EL (cell line): ENCODE data around the gene SCUBE1.

Experiments
- DNase-seq: peaks from one replicate; pipeline ENCODE4 v3.0.0-alpha.2; 2016

The SCUBE1 gene

DNA sequence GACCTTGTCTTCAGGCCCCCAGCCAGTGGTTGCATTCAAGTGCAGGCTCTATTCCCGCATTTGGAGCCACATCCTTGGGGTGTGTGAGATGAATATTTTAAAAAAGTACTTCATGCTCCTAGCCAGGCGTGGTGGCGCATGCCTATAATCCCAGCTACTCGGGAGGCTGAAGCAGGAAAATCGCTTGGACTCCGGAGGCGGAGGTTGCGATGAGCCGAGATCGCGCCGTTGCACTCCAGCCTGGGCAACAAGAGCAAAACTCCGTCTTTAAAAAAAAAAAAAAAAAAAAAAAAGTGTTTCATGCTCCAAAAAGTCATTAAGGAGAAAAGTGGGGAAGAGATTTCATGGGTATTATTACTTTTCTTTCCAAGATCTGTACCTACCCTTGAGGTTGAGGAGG is 18.0 kb downstream of the SCUBE1 start:
- no peak for DNase-seq

DNA sequence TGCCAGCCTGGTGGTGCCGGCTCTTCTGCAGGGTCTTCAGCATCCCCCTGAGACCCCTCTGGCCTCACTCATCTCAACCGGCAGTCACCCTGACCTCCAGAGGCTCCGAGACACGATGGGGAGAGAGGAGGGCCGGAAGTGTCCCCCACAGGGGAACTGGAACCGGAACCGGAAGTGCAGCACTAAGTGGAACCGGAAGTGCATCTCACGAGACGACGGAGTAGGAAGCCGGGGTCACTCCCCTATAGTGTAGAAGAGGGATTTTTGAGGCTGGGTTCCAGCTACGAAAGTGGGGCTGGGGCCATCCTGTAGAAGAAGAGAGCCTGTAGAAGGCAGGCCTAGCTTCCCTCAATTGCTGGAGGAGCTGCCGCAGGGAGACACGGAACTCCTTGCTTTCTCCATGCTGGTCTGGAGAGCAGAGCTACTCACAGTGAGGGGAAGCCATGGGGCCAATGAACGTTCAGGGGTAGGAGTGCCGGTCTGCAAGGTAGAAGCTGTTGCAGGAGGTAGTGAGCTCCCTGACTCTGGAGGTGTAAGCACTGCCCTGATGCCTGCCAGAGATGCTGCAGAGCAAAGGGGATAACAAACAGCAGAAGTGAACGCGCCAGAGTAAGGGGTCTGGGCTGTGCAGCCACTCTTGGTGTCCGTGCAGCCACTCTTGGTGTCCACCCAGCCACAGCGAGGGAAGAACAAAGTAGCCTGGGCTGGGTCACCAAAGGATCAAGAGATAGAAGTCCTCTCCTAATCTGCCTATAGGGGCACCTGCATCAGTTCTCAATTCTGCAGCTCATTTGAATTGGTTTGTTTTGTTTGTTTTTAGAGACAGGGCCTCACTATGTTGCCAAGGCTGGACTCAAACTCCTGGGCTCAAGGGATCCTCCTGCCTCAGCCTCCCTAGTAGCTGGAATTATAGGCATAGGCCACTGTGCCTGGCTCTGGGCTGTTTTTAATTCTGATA is 21.9 kb downstream of the SCUBE1 start:
- no peak for DNase-seq

DNA sequence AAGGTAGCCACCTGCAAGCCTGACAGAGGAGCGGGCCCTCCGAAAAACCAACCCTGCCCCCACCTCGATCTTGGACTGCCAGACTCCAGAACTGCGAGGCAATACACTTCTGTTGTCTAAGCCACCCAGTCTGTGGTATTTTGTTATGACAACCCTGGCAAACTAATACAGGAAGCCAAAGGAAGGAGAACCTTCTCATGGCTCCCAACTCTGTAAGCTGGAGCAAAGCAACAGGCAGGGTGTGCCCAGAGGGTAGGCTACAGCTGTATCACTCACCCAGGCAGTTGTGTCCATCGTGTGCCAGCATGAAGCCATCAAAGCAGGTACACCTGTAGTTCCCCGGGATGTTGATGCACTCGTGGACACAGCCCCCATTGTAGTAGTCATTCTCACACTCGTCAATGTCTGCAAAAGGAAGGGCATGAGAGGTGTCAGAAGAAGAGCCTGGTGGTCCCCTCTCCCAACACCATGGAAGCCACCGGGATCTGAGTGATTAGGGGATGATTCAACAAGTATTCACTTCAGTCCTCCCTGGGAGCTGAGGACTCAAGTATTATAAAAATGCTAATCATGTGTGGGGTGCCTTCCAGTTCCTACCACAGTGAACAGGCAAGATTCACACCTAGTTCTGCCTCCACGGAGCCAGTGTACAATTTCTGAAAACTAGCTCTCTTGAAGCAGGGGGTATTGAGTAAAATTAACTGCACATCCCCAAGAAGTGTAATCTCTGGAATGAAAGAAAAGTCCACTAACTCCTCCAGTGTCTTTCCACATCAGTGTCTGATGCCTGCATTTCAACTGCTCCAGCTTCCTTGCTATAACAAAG is 23.3 kb downstream of the SCUBE1 start:
- DNase-seq, result peak; percentile 9

DNA sequence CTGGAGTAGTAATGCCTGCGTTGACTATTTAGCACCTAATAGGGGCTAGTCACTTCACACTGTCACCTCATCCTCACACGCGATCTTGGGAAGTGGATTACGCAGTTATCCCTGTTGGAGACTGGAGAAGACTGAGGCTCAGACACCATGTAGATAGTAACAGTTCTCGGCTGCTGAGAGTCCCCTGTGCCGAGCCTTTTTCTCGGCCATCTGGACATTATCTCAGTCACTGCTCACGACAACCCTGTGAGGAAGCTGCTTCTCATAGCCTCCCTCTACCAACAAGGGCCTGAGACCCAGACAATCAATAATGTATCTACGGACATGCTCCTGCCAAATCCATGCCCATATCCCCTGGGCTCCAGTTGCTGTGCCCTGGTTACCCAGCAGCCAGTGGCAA is 25.9 kb downstream of the SCUBE1 start:
- DNase-seq, result no peak

DNA sequence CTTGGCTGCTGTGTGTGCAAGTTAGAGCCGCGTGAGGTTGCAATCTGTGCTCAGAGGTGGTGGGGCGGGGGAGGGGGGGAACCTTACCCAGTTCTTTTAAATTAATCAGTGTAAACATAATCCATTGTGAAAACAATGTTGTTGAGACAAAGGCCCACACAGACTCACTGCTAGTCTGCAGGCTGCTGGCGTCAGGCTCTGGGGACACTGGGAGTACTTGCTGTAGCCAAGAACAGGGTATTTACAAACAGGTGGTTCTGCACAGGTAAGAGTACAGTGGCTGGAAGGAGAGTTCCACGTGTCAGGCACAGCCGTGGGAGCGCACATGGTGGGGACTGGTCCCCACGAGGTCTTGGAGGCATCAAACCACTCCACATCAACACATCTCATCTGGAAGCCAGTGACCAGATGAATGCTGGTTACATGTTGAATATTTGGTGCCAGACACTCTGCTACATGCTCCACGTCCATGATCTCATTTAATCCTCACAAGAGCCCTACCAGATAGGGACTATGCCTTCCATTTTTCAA is 27.4 kb downstream of the SCUBE1 start:
- DNase-seq, result no peak

DNA sequence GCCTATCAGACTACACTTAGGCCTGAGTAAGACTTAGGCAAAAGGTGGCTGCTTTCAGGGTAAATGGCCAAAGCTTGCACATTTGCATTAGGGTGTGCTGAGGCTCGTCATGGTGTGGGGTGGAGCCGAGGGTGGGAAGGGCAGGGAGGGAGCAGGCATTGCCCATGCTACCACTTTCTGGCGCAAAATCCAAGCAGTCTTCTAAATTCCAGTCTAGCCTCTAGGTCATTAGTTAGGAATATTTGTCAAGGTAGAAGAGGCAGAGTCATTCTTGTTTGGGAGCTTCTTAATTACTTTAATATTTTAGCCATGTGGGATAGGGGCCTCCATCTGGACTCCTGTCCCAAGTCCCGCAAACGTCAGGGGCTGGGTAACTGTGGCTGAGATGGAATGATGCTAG is 28.6 kb downstream of the SCUBE1 start:
- DNase-seq, result no peak

DNA sequence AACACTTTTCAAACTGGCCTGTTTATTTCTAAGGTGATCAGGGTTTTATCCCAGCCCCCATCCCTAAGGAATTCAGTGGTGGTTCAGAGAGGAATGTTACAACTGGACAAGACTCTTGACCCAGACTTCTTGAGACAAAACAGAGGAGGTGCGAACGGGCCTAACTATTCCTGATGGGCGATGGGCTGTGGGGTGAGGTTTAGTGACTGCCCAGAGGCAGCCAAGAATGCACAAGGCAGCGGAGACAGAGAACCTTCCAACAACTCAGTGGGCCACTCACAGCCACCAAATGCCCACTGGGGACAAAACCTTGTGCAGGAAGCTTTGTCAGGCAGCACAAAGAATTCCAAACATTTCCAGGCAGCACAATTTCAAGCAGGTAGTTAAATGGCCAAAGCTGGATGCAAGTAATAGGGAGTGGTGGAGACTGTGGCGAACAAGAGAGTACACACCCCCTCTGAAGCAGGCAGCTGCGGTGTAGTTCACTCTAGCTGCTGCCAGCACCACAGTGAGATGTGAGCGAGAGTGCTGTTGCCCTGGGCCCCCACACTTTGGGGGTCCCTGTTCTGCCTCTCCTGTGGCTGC is 29.2 kb downstream of the SCUBE1 start:
- no peak for DNase-seq

DNA sequence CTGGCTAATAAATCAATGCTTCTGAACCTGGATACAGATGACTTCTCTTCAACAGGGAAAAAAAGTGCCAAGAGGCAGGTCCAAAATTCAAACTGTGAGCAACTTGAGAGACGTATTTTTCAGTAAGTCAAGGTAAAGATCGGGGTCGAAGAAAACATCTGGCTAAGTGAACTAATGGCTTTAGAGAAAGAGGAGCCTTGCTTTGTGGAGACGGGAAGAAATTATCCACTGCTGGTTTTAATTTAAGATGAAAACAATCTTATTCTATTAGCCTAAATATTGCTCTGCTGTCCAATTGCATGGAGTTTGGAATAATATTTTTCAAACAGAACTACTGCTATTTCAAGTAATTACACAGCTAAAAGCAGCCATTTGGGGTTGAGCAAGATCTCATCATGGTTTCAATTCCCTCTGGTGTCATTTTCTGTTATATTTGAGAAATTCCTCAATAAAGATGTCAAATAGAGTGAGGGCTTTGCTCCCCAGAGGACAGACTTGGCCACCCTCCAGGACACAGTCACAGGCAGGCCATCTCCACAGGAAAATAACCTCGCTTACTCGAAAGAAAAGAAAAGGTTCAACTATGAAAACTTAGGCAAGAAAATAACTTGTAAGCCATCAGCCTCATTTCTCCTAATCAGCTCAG is 29.8 kb downstream of the SCUBE1 start:
- DNase-seq, result no peak

DNA sequence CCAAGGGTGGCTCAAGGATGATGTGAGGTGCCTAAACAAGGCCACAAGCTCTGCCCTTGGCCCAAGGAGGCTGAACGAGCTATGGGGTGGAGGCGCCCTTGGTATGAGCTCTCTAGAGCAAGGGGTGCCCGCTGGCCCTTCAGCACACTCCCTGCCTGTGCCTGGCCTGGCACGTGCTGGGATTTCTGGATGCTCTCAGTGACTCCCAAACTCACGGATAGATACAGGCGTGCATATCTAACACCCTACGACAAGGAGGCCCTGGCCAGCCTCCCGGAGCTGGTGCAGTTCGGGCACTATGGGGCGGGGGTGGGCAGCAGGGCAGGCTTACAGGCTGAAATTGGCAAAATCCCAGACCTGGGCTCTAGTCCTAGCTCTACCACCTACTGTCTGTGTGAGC is 30.6 kb downstream of the SCUBE1 start:
- DNase-seq, result no peak

DNA sequence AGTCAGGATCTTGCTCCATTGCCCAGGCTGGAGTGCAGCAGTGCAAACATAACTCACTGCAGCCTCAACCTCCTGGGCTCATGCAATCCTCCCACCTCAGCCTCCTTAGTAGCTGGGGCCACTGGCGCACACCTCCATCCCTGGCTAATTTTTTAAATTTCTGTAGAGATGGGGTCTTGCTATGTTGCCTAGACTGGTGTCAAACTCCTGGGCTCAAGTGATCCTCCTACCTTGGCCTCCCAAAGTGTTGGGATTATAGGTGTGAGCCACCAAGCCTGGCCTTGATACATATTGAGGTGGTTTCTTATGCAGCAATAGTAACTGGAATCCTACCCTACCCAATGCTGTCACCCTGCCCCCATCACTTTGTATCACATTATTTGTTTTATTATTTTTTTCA is 32.4 kb downstream of the SCUBE1 start:
- DNase-seq, result no peak

DNA sequence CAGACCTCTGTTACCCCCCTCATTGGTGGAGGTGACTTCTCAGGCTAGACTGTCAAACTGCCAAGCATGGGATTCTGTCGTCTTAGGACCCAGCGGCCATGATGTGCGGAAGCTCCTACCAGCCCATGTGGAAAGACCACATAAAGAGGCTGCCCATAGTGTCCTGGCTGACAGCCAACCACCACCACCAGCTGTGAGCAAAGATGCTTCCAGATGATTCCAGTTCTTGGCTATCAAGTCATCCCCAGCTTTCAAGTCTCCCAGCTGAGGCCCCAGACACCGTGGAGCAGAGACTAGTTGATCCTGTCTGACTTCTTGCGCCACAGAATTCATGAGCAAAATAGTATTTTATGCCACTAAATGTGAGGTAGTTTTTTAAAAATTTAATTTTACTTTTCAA is 32.9 kb downstream of the SCUBE1 start:
- no peak for DNase-seq

DNA sequence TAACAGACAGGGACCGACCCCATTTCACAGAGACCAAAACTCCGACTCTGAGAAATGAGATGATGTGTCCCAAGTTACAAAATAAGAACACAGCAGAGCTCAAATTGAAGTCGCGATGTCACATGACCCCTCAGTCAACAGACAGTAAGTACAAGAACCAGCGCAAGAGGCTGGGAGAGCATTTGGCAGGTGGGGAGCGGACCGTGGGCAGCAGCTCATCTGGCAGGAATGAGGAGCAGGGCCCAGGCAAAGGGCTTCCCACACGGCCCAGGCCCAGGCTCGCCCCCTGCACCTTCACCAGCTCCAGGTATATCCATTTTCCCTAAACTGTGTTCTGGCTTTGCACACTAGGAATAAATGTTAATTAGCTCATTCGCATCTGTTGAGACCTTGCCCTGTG is 34.3 kb downstream of the SCUBE1 start:
- DNase-seq, result no peak

DNA sequence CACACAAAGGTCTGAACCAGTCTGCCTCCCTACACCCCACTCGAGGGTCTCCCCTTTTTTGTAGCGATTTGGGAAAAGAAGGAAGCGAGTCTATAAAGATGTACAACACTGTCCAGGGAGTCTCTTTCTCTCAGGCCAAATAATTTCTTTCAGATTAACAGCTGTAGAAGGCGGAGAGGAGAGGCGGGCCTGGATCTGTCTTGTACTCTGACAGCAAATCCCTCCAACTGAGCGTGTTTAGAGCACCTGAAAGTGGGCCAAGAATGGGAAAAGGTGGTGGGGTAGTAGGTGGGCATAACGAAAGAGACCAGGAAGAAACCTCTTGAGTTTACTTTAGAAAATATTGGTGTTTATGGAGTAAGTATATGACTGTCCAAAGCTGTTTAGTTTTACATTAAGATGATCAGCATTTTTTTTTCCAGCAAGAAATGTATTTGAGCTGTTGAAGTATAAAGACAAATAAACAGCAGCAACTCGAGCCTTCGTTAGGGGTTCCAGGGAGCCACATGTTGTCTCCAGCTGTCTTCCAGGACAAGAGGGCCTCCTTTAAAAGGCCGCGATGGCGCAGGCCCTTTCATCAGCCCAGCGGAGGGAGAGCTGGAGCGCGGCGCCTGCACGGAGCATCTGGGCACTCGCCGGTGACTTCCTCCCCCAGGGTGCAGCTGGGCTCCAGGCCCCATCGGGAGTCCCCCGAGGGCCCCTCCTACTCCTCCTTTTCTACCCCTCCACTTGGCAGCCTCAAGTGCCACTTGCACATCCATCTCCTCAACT is 34.9 kb downstream of the SCUBE1 start:
- no peak for DNase-seq

DNA sequence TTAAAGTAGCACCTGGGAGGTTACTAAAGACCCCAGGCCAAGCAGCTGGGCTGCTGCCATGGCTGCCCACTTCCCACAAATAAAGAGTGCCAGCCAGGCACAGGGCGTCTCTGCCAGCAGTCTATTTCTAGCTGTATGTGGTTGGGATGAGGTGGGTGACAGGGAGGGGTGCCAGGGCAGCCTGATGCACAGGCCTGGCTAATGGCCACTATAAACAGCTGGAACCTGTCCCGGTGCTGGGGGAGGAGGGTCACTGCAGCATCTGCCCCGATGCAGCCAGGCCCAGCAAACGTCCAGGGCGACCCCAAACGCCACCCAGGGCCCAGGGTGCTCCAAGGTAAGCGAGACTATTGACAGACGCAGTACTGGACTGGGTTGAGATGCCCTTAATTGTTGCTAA is 37.4 kb downstream of the SCUBE1 start:
- no peak for DNase-seq

DNA sequence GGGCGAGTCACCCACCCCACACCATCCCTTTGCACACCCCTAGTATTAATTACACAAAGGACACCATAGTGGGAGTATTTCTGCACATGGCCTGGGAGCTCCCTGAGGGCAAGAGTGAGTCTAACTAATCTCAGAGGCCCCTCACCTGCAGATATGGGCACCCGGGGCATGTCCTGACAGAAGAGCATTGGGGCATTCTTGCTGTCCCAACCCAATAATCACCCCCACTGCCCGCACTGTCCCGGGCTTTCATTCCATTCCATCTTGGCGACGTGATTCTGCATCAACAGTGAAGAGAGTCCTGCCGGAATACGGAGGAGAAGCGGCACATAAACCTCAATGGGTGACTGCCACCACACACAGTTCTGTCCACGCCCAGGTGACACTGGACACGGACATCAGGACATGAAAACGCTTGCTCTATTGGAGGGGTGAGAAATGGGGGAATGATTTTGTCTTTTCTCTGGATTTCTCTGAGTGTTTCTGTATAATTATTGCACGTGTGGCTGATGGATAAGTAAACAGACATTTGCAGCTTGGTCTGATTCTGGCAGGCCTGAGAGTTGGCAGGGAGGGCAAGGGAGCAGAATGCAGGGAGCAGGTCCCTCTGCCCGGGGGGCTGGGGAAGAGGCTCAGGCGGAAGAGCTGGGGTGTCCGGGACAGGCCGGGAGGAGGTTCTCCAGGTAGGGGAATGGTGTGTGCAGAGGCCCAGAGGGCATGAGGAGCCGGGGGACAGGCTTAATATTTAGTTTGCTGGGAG is 38.2 kb downstream of the SCUBE1 start:
- DNase-seq, result no peak

DNA sequence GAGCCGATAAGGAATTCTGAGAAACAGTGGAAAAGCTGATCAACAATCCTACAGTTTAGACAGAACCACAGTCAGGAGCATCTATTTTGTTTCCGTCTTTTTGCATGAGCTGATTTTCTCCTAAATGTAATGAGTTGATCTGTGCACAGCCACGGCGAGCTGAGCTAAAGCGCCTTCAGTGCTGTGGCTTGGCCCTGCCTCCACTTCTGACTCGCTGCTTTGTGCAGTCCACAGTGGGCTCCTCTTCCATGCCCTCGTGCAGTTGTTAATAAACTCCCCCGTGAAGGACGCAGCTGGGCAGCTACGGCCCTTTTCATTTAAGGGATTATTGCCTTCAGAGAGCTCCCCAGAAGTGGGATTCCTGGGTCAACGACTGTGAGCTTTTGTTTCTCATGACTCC is 39.4 kb downstream of the SCUBE1 start:
- no peak for DNase-seq

DNA sequence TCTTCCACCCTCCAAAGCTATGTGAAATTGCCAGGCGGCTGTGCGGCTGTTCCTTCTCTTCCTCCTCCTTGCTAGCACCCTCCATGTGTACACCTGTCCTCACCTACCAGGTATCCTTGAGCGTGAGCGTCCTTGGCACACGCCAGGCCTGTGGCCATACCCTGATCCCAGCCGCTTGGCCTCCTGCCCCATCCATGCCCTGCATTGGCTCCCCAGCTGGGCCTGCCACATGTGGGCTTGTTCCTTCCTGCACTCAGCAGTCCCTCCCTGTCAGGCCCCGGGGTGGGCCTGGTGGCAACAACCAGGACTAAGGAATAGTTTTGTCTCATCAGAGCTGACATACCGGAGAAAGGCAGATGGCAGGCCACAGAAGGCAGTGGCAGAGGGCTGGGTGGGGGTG is 40.0 kb downstream of the SCUBE1 start:
- DNase-seq, result no peak

DNA sequence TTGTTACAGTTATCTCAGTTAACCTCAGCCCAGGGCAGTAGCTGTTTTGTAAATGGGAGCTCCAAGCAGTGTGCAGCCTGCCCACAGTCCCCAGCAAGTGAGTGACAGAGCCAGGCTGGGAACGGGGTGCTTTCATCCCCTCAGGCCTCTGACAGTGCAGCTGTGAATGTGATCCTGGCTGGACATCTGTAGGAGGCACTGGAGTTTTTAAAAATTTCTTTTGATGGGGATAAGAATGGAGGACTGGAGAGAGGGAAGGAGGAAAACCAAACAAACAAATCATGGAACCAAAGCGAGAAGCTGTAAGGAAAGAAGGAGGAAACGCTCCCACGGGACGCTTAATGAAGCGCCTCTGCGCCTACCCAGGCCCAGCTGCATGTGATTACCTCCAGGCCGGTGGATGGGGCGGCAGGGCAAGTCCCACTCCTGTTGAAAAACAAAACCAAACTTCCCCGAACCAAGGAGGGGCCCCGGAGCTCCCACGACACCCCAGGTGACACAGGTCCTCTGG is 40.6 kb downstream of the SCUBE1 start:
- no peak for DNase-seq

DNA sequence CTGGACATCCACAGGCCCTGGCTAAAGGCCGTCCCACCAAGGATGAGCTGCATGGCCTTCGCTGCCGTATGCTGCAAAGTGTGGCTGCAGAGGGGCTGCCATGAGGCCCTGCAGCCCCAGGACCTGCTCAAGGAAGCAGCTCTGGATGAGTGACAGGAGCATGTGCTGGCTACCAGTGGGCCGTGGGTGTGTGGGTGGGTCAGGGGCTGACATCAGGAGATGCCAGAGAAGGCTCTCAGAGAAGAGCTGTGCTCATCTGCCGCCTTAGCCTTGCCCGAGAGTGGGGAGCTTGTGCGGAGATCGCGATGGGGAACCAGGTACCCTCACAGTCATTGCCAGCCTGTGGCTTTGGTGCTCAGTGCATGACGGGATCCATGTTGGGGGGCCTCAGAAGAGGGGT is 41.3 kb downstream of the SCUBE1 start:
- no peak for DNase-seq

DNA sequence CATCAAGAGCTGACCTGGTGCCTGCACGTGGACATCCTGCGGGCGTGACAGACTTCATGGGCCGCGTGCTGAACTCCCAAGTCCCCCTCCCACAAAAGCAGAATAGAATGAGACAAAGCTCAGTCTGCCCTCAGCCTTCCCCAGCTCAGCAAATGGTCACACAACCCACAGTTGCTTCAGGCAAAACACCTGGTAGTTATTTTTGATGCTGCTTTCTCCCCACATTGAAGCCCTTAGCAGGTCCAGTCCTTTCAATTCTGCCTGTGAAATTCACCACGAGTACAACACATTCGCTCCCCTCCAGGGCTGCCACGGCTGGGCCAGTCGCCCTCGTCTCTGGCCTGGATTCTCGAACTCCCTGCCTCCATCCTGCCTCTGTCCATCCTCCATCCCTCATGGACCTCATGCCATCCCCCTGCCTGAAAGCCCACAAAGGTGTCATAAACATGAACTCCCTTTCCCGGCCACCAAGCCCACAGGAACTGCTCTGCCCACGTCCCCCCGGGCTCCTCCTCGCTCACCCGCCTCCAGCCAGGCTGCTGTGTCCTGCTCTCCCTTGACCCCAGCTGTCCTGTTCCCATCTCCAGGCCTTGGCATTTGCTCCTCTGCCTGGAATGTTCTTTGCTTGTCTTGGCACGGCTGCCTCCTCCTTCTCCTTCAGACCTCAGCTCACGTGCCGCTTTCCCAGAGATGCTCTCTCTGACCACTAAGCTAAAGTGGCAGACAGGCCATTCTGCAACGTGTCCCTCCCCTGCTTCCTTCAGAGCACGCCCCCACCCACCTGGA is 42.1 kb downstream of the SCUBE1 start:
- DNase-seq, result no peak
